ENCODE measurements around the gene RAB34. TPM values are rescaled to one million over a fixed set of nuclear protein-coding genes. Genes with fewer than 3 reads are reported as not detected.
"Not testable (repeated sequence)": the region's sequence is repeated elsewhere in the genome, so short reads cannot be mapped to it uniquely, and the experiment has no call there.

Gene RAB34
- total RNA-seq, 1 donor from 2014 or later: 150 TPM

GRCh38 chr17:28722417-28723158 lies 4.9 kb upstream of the RAB34 start:
- H2AFZ ChIP-seq (ENCODE audit: low read depth, low read length): no peak overlapping the region
- no peaks in the 10 kb centered on the region for H3K27me3 Mint-ChIP-seq (ENCODE audit: low read depth, unreplicated experiment)
- H3K4me3 Mint-ChIP-seq (ENCODE audit: unreplicated experiment): peak overlapping the region; percentile 99
- no peaks in the 10 kb centered on the region for H3K9me3 ChIP-seq (ENCODE audit: insufficient read depth, low read depth, low read length)
- H3K4me2 ChIP-seq (ENCODE audit: low read length): peak overlapping the region; percentile 93
- no peaks in the 10 kb centered on the region for H3K27me3 ChIP-seq (ENCODE audit: insufficient read depth, low read length)
- peaks cover 43% of the 10 kb centered on the region for H3K79me2 ChIP-seq (ENCODE audit: insufficient read depth, low read length)
- H4K20me1 ChIP-seq (ENCODE audit: insufficient read depth, low read length): peaks cover 55% of the 10 kb centered on the region
- peak overlapping the region; percentile 49 for H3K9ac ChIP-seq (ENCODE audit: low read length)
- no peak for TF ChIP-seq CTCF (IDR thresholded peaks at IDR 0.05; ENCODE audit: insufficient read depth, low read depth, low read length)
- H3K36me3 ChIP-seq (ENCODE audit: insufficient read depth, low read length): peaks cover 36% of the 10 kb centered on the region
- no peak overlapping the region for H3K27ac ChIP-seq (ENCODE audit: low read depth, low read length)
- peak overlapping the region; percentile 32 for H3K4me3 ChIP-seq (ENCODE audit: insufficient read depth, low read depth, low read length)
- H3K27ac Mint-ChIP-seq (ENCODE audit: unreplicated experiment): peak overlapping the region; percentile 69
- H3K36me3 Mint-ChIP-seq (ENCODE audit: low read depth, unreplicated experiment): peaks cover 10% of the 10 kb centered on the region
- H3K4me1 ChIP-seq (ENCODE audit: insufficient read depth, low read length): peaks cover 62% of the 10 kb centered on the region
- no peaks in the 10 kb centered on the region for H3K9me3 Mint-ChIP-seq (ENCODE audit: unreplicated experiment)
- DNase-seq (ENCODE audit: low read depth): no peak
- no peak for FAIRE-seq
- H3K4me1 Mint-ChIP-seq (ENCODE audit: low read depth, unreplicated experiment): peaks cover 38% of the 10 kb centered on the region

- H3K4me2 ChIP-seq (ENCODE audit: low read length): peak overlapping the region; percentile 93
- H3K27me3 Mint-ChIP-seq (ENCODE audit: low read depth, unreplicated experiment); DNase-seq (ENCODE audit: low read depth); H3K9me3 ChIP-seq (ENCODE audit: insufficient read depth, low read depth, low read length); H2AFZ ChIP-seq (ENCODE audit: low read depth, low read length); H3K27ac ChIP-seq (ENCODE audit: low read depth, low read length); H3K9me3 Mint-ChIP-seq (ENCODE audit: unreplicated experiment); H3K27me3 ChIP-seq (ENCODE audit: insufficient read depth, low read length); H3K36me3 Mint-ChIP-seq (ENCODE audit: low read depth, unreplicated experiment); FAIRE-seq: not testable (repeated sequence)
- Mint-ChIP-seq H3K27ac (ENCODE audit: unreplicated experiment) (peak overlapping the region; percentile 95), H3K4me3 (ENCODE audit: unreplicated experiment) (peak overlapping the region; percentile 99), H3K4me1 (ENCODE audit: low read depth, unreplicated experiment) (peaks cover 39% of the 10 kb centered on the region)
- peak overlapping the region; percentile 84 for H3K4me3 ChIP-seq (ENCODE audit: insufficient read depth, low read depth, low read length)
- peaks cover 58% of the 10 kb centered on the region for H3K79me2 ChIP-seq (ENCODE audit: insufficient read depth, low read length)
- peaks cover 36% of the 10 kb centered on the region for H3K36me3 ChIP-seq (ENCODE audit: insufficient read depth, low read length)
- H3K9ac ChIP-seq (ENCODE audit: low read length): peak overlapping the region; percentile 91
- H3K4me1 ChIP-seq (ENCODE audit: insufficient read depth, low read length): peaks cover 63% of the 10 kb centered on the region
- peaks cover 65% of the 10 kb centered on the region for H4K20me1 ChIP-seq (ENCODE audit: insufficient read depth, low read length)
Observed at GRCh38 chr17:28720997-28721329, 3.3 kb upstream of the RAB34 start.

GRCh38 chr17:28720247-28720996 lies 2.8 kb upstream of the RAB34 start:
- Histone ChIP-seq H3K4me2 (ENCODE audit: low read length) (peak overlapping the region; percentile 93), H2AFZ (ENCODE audit: low read depth, low read length) (no peak overlapping the region), H3K27ac (ENCODE audit: low read depth, low read length) (peak overlapping the region; percentile 87), H3K9me3 (ENCODE audit: insufficient read depth, low read depth, low read length) (no peaks in the 10 kb centered on the region), H3K4me1 (ENCODE audit: insufficient read depth, low read length) (peaks cover 62% of the 10 kb centered on the region), H3K36me3 (ENCODE audit: insufficient read depth, low read length) (peaks cover 38% of the 10 kb centered on the region), H3K27me3 (ENCODE audit: insufficient read depth, low read length) (no peaks in the 10 kb centered on the region), H3K79me2 (ENCODE audit: insufficient read depth, low read length) (peaks cover 64% of the 10 kb centered on the region), H4K20me1 (ENCODE audit: insufficient read depth, low read length) (peaks cover 68% of the 10 kb centered on the region), H3K9ac (ENCODE audit: low read length) (peak overlapping the region; percentile 91), H3K4me3 (ENCODE audit: insufficient read depth, low read depth, low read length) (peak overlapping the region; percentile 84)
- H3K4me1 Mint-ChIP-seq (ENCODE audit: low read depth, unreplicated experiment): peaks cover 42% of the 10 kb centered on the region
- H3K27ac Mint-ChIP-seq (ENCODE audit: unreplicated experiment): peak overlapping the region; percentile 95
- DNase-seq (ENCODE audit: low read depth) (no peak), FAIRE-seq (no peak)
- TF ChIP-seq CTCF (IDR thresholded peaks at IDR 0.05; ENCODE audit: insufficient read depth, low read depth, low read length): no peak
- no peak for TF ChIP-seq EZH2 (IDR thresholded peaks at IDR 0.05; ENCODE audit: insufficient read depth, low read length)
- H3K27me3 Mint-ChIP-seq (ENCODE audit: low read depth, unreplicated experiment): no peaks in the 10 kb centered on the region
- H3K9me3 Mint-ChIP-seq (ENCODE audit: unreplicated experiment): no peaks in the 10 kb centered on the region
- H3K36me3 Mint-ChIP-seq (ENCODE audit: low read depth, unreplicated experiment): peaks cover 12% of the 10 kb centered on the region
- H3K4me3 Mint-ChIP-seq (ENCODE audit: unreplicated experiment): peak overlapping the region; percentile 99
